Activated naive CD4-positive, alpha-beta T cell treated with anti-CD3 and anti-CD28 coated beads for 36 hours (primary cell): ENCODE data around the gene OR5T2. TPM values are rescaled to one million over a fixed set of nuclear protein-coding genes. Genes with fewer than 3 reads are reported as not detected.
"Not testable (repeated sequence)": the region's sequence is repeated elsewhere in the genome, so short reads cannot be mapped to it uniquely, and the experiment has no call there.

Experiments
- CTCF ChIA-PET: fragments of 350-600 bp; sonication (Branson Sonifier 250); formaldehyde crosslinking; loops from one replicate; lab custom pipeline; 2021; ENCODE audit warnings: antibody characterized with exemption; lab: Charles Lee
- DNase-seq: peaks from one replicate; pipeline ENCODE4 v3.0.0-alpha.2; 2020
- H3K27ac Mint-ChIP-seq: one replicate; pipeline ENCODE4 v1.8.0; 2021; ENCODE audit warnings: mild to moderate bottlenecking, mixed read lengths
- H3K27me3 Mint-ChIP-seq: one replicate; pipeline ENCODE4 v1.8.0; 2021; ENCODE audit warnings: low read depth, mixed read lengths
- H3K36me3 Mint-ChIP-seq: one replicate; pipeline ENCODE4 v1.8.0; 2021; ENCODE audit warnings: low read depth, mixed read lengths
- H3K4me1 Mint-ChIP-seq: one replicate; pipeline ENCODE4 v1.8.0; 2021; ENCODE audit warnings: low read depth, mixed read lengths
- H3K4me3 Mint-ChIP-seq: one replicate; pipeline ENCODE4 v1.8.0; 2021; ENCODE audit warnings: mild to moderate bottlenecking, moderate library complexity, mixed read lengths
- H3K9me3 Mint-ChIP-seq: one replicate; pipeline ENCODE4 v1.8.0; 2021; ENCODE audit warnings: mixed read lengths
- intact Hi-C: fragments of 100-400 bp; cut with micrococcal nuclease; formaldehyde crosslinking; loops from one replicate; pipeline ENCODE4 v1.15.1; 2023
- total RNA-seq, 2 experiments: library from RNA; stranded (reverse); gene quantifications; one replicate each; pipeline ENCODE4 v1.2.3, GENCODE V29; 2021

OR5T2 gene
- not detected for total RNA-seq

- intact Hi-C loops, result no loop called here
Observed at GRCh38 chr11:56234155-56234554, at the start of gene OR5T2. Gene OR5T2 (minus strand): TSS chr11:56234255. CDS start chr11:56233062, 1,193 bp downstream.

DNA sequence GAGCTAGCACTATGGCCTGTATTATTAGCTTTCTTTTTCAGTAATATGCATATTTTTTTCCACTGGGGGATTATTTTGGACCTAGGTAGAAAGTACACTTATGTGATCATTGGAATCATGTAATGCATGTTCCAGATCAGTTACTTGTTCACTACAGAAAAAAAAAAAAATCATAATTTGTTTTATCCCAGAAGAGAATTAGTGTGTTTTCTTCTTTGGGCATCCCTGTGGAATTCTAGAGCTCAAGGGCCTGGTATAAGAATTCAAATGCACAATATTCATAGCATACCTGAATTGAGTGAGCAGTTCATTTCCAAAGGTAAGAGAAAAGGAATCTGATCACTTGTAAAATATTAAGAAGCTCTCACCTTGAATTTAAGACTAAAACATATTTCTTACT is 39.8 kb upstream of the OR5T2 start, which contains the start of gene OR5T1:
Gene OR5T1, plus strand, starts transcription at position 301 of the 400 bp plus-strand sequence. CDS start 1,485 bp downstream, outside the sequence.
- no peaks in the 10 kb centered on the region for H3K4me1 Mint-ChIP-seq
- peaks cover 14% of the 10 kb centered on the region for H3K9me3 Mint-ChIP-seq
- no peak within 1 kb of the TSS for H3K4me3 Mint-ChIP-seq
- no peaks in the 10 kb centered on the region for H3K27me3 Mint-ChIP-seq
- no peaks in the 10 kb centered on the region for H3K36me3 Mint-ChIP-seq
- intact Hi-C loops, result no loop called here
- no peak within 1 kb of the TSS for H3K27ac Mint-ChIP-seq
- CTCF ChIA-PET, result interaction anchor here (0.6 kb wide), 1 partner anchor 476 kb away, joined by 3 read pairs; no protein-coding TSS in a partner anchor
- no peak for DNase-seq

More at GRCh38 chr11:56234155-56234554, at the start of gene OR5T2:
- Mint-ChIP-seq H3K27ac (no peak within 1 kb of the TSS), H3K9me3 (peaks cover 8% of the 10 kb centered on the region), H3K4me1 (no peaks in the 10 kb centered on the region), H3K36me3 (no peaks in the 10 kb centered on the region), H3K27me3 (no peaks in the 10 kb centered on the region), H3K4me3 (no peak within 1 kb of the TSS)
- no peak for DNase-seq
- CTCF ChIA-PET, result no interaction called here

- no peak overlapping the region for H3K4me3 Mint-ChIP-seq
- H3K4me1 Mint-ChIP-seq, result no peaks in the 10 kb centered on the region
- CTCF ChIA-PET, result no interaction called here
- H3K36me3 Mint-ChIP-seq, result no peaks in the 10 kb centered on the region
- H3K9me3 Mint-ChIP-seq, result peaks cover 13% of the 10 kb centered on the region
- no peak overlapping the region for H3K27ac Mint-ChIP-seq
- no peak for DNase-seq
- no peaks in the 10 kb centered on the region for H3K27me3 Mint-ChIP-seq
- intact Hi-C loops, result no loop called here
Observed at GRCh38 chr11:56271092-56271491, 37.0 kb upstream of the OR5T2 start.

DNA sequence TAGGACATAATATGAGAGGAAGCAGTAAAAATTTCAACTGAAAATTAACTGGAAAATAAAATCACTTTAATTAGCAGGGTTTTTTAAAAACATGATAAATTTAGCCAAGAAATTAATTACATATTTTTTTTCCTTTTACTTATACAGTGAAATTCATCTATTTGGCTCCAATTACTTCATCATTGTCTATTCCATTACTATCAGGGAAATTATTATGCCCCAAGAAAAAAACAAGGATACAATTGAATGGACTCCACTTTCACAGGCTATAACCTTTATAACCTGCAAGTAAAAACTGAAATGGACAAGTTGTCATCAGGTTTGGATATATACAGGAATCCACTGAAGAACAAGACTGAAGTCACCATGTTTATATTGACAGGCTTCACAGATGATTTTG is 17.9 kb upstream of the OR5T2 start, which contains the start of gene OR5T3:
Gene OR5T3, plus strand, starts transcription at position 301 of the 400 bp plus-strand sequence. Its CDS starts 0 bp downstream, at position 301.
- CTCF ChIA-PET, result no interaction called here
- intact Hi-C loops, result no loop called here
- H3K36me3 Mint-ChIP-seq, result no peaks in the 10 kb centered on the region
- DNase-seq, result no peak
- no peak within 1 kb of the TSS for H3K4me3 Mint-ChIP-seq
- H3K27me3 Mint-ChIP-seq, result no peaks in the 10 kb centered on the region
- H3K4me1 Mint-ChIP-seq, result no peaks in the 10 kb centered on the region
- no peak within 1 kb of the TSS for H3K27ac Mint-ChIP-seq
- peaks cover 7% of the 10 kb centered on the region for H3K9me3 Mint-ChIP-seq

- H3K27ac Mint-ChIP-seq, H3K27me3 Mint-ChIP-seq, intact Hi-C loops, H3K36me3 Mint-ChIP-seq, H3K4me3 Mint-ChIP-seq, CTCF ChIA-PET, DNase-seq, H3K4me1 Mint-ChIP-seq: not testable (repeated sequence)
- H3K9me3 Mint-ChIP-seq, result peaks cover 39% of the 10 kb centered on the region
Observed at GRCh38 chr11:56219735-56220134, 14.3 kb downstream of the OR5T2 start.

GRCh38 chr11:56214537-56214936 is 19.5 kb downstream of the OR5T2 start:
- H3K9me3 Mint-ChIP-seq, result peaks cover 38% of the 10 kb centered on the region
- DNase-seq, result no peak
- no peaks in the 10 kb centered on the region for H3K36me3 Mint-ChIP-seq
- intact Hi-C loops, result no loop called here
- no peaks in the 10 kb centered on the region for H3K27me3 Mint-ChIP-seq
- H3K4me3 Mint-ChIP-seq, result no peak overlapping the region
- H3K27ac Mint-ChIP-seq, result no peak overlapping the region
- CTCF ChIA-PET, result no interaction called here
- no peaks in the 10 kb centered on the region for H3K4me1 Mint-ChIP-seq

GRCh38 chr11:56207790-56208189 is 26.3 kb downstream of the OR5T2 start:
- Mint-ChIP-seq H3K27ac (no peak overlapping the region), H3K36me3 (no peaks in the 10 kb centered on the region), H3K4me1 (no peaks in the 10 kb centered on the region), H3K9me3 (peaks cover 8% of the 10 kb centered on the region), H3K4me3 (no peak overlapping the region), H3K27me3 (no peaks in the 10 kb centered on the region)
- no peak for DNase-seq
- CTCF ChIA-PET, result no interaction called here
- intact Hi-C loops, result no loop called here

DNA sequence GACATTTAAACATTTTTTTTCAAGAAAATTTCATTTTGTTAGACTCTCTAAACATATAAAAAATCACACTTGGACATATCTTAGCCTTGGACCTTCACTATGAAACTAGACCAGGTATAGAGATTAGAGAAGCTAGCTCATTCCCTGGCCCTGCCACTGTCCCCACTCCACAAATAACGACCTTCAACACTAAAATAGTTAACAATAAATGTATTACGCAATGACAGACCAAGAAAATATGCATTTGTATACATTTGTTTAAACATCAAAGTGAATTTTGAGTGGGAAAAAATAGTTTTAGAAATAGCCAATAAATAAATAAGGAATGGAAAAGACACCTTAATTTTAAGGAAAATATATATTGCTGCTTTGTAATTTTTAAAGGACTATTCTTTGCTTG is 36.7 kb downstream of the OR5T2 start:
- Mint-ChIP-seq H3K27me3 (no peaks in the 10 kb centered on the region), H3K36me3 (no peaks in the 10 kb centered on the region), H3K27ac (no peak overlapping the region), H3K4me3 (no peak overlapping the region), H3K4me1 (no peaks in the 10 kb centered on the region), H3K9me3 (peaks cover 8% of the 10 kb centered on the region)
- DNase-seq, result no peak
- intact Hi-C loops, result no loop called here
- CTCF ChIA-PET, result no interaction called here

DNA sequence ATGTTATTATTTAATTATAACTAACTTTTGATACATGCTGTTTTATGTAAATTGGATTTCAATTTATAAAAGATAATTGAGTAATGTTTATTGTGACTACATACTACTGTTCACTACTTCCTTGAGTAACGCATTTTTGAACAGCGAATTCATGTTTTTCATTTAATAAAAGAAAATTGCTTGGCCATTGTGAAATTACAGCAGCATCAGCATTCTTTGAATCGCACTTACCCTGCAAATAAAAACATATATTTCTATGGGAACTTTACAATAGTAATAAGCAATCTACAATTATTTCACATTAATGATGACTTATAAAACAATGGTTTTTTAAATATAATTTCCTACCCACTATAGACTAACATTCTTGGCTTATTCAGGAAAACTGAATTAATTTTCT is 37.4 kb downstream of the OR5T2 start:
- CTCF ChIA-PET, result no interaction called here
- Mint-ChIP-seq H3K27ac (no peak overlapping the region), H3K4me3 (no peak overlapping the region)

GRCh38 chr11:56188602-56189001 is 45.5 kb downstream of the OR5T2 start:
- intact Hi-C loops, result no loop called here
- Mint-ChIP-seq H3K4me3 (no peak overlapping the region), H3K4me1 (no peaks in the 10 kb centered on the region), H3K27ac (no peak overlapping the region), H3K9me3 (peaks cover 3% of the 10 kb centered on the region), H3K36me3 (no peaks in the 10 kb centered on the region), H3K27me3 (no peaks in the 10 kb centered on the region)
- DNase-seq, result no peak
- CTCF ChIA-PET, result no interaction called here

More for the DNA sequence above, 37.4 kb downstream of the OR5T2 start:
- DNase-seq, result no peak
- no peaks in the 10 kb centered on the region for H3K27me3 Mint-ChIP-seq
- no peaks in the 10 kb centered on the region for H3K4me1 Mint-ChIP-seq
- H3K36me3 Mint-ChIP-seq, result no peaks in the 10 kb centered on the region
- intact Hi-C loops, result no loop called here
- peaks cover 8% of the 10 kb centered on the region for H3K9me3 Mint-ChIP-seq

- Mint-ChIP-seq H3K4me3 (no peak overlapping the region), H3K36me3 (peaks cover 2% of the 10 kb centered on the region), H3K27ac (no peak overlapping the region), H3K9me3 (peaks cover 12% of the 10 kb centered on the region), H3K4me1 (no peaks in the 10 kb centered on the region), H3K27me3 (no peaks in the 10 kb centered on the region)
- CTCF ChIA-PET, result no interaction called here
- intact Hi-C loops, result no loop called here
- DNase-seq, result no peak
Observed at GRCh38 chr11:56183459-56183858, 50.6 kb downstream of the OR5T2 start.
